ENCODE results near the gene SCAMP3. TPM values are rescaled to one million over a fixed set of nuclear protein-coding genes. Genes with fewer than 3 reads are reported as not detected.

Gene SCAMP3
- total RNA-seq, 3 donors from 2014 or later = 64.9 to 72.0 (median 68.3) TPM

DNA sequence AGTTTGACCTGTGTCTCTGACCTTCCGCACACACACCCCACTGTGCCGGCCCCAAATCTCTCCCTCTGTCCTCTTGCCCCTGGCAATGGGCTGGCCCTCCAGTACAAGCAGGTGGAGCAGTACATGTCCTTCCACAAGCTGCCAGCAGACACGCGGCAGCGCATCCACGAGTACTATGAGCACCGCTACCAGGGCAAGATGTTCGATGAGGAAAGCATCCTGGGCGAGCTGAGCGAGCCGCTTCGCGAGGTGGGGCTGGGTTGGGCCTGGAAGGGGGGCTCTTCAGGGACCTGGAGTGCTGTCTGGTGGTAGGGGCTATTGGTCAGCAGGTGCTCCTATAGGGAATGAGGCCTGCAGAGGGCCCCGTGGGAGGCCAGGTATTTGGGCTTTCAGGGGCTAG is 22.9 kb upstream of the SCAMP3 start:
- no peaks in the 10 kb centered on the region for H3K4me1 ChIP-seq
- intact Hi-C loops (cut with DNase I; ENCODE audit: low total_unique reads) = no loop called here
- H3K9me3 ChIP-seq = no peaks in the 10 kb centered on the region
- H3K27me3 ChIP-seq = no peaks in the 10 kb centered on the region
- H3K4me3 ChIP-seq = no peak overlapping the region
- DNase-seq (ENCODE audit: low spot score in 2 of 2) = no peak
- TF ChIP-seq POLR2AphosphoS5 (IDR thresholded peaks at IDR 0.05) (no peak), POLR2A (IDR thresholded peaks at IDR 0.05) (no peak)
- TF ChIP-seq, protein P1, sequence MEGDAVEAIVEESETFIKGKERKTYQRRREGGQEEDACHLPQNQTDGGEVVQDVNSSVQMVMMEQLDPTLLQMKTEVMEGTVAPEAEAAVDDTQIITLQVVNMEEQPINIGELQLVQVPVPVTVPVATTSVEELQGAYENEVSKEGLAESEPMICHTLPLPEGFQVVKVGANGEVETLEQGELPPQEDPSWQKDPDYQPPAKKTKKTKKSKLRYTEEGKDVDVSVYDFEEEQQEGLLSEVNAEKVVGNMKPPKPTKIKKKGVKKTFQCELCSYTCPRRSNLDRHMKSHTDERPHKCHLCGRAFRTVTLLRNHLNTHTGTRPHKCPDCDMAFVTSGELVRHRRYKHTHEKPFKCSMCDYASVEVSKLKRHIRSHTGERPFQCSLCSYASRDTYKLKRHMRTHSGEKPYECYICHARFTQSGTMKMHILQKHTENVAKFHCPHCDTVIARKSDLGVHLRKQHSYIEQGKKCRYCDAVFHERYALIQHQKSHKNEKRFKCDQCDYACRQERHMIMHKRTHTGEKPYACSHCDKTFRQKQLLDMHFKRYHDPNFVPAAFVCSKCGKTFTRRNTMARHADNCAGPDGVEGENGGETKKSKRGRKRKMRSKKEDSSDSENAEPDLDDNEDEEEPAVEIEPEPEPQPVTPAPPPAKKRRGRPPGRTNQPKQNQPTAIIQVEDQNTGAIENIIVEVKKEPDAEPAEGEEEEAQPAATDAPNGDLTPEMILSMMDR (IDR thresholded peaks at IDR 0.05) = no peak
- H3K27ac ChIP-seq = no peak overlapping the region
- no peaks in the 10 kb centered on the region for H3K36me3 ChIP-seq

DNA sequence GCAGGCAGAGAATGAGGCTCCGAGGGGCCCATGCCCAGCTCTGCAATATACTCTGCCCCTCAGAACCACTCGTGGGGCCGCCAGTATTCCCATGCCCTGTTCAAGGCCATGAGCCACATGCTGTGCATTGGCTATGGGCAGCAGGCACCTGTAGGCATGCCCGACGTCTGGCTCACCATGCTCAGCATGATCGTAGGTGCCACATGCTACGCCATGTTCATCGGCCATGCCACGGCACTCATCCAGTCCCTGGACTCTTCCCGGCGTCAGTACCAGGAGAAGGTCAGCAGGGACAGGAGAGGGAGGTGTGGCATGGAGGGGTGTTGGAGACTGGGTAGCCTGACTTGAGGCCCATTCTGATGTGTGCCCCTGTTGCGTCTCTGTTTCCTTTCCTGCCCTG is 22.3 kb upstream of the SCAMP3 start:
- H3K4me3 ChIP-seq = no peak overlapping the region
- H3K36me3 ChIP-seq = no peaks in the 10 kb centered on the region
- H3K9me3 ChIP-seq = no peaks in the 10 kb centered on the region
- no peaks in the 10 kb centered on the region for H3K27me3 ChIP-seq
- intact Hi-C loops (cut with DNase I; ENCODE audit: low total_unique reads) = no loop called here
- H3K4me1 ChIP-seq = no peaks in the 10 kb centered on the region
- no peak overlapping the region for H3K27ac ChIP-seq
- TF ChIP-seq POLR2A (IDR thresholded peaks at IDR 0.05) = no peak
- TF ChIP-seq, protein P1 (IDR thresholded peaks at IDR 0.05) = no peak
- TF ChIP-seq POLR2AphosphoS5 (IDR thresholded peaks at IDR 0.05) = no peak
- no peak for DNase-seq (ENCODE audit: low spot score in 2 of 2)

DNA sequence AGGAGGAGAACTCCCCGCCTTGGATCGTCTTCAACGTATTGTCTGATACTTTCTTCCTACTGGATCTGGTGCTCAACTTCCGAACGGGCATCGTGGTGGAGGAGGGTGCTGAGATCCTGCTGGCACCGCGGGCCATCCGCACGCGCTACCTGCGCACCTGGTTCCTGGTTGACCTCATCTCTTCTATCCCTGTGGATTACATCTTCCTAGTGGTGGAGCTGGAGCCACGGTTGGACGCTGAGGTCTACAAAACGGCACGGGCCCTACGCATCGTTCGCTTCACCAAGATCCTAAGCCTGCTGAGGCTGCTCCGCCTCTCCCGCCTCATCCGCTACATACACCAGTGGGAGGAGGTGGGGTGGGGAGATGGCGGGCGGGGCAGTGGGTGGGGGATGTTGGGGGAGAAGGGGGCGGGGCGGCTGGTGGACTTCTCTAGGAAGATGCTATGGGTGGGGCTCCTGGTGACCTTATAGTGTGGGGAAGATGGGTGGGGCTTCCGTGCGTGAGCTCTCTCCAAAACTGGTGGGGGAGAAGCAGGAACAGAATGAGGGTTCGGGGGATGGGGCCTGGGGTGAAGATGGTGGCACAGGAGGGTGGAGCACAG is 20.4 kb upstream of the SCAMP3 start:
- H3K27me3 ChIP-seq = no peaks in the 10 kb centered on the region
- H3K4me3 ChIP-seq = no peak overlapping the region
- H3K9me3 ChIP-seq = no peaks in the 10 kb centered on the region
- DNase-seq (ENCODE audit: low spot score in 2 of 2) = no peak
- H3K4me1 ChIP-seq = peaks cover 0 to 3% of the 10 kb centered on the region in 2 donors
- intact Hi-C loops (cut with DNase I; ENCODE audit: low total_unique reads) = no loop called here
- no peak for TF ChIP-seq POLR2A (IDR thresholded peaks at IDR 0.05)
- TF ChIP-seq, protein P1 (IDR thresholded peaks at IDR 0.05) = no peak
- no peaks in the 10 kb centered on the region for H3K36me3 ChIP-seq
- no peak overlapping the region for H3K27ac ChIP-seq

DNA sequence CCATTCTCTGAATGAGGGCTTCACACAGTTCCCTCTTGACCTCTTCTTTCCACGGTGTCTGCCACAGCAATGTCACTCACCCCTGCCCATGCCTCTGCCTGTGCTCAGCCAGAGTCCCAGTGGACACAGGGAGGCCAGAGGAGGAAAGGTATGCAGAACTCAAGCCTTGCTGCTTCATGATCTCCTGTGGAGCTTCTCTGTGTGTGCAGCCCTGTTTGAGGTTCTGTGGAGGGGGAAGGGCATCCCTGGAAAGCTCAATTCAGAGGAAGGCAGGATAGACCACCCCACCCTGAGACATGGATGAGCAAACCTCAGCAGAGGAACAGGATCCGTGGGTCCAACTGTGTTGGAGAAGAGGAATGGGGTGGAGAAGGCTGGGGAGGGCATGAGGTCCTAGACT is 17.1 kb upstream of the SCAMP3 start:
- Histone ChIP-seq H3K36me3 (no peaks in the 10 kb centered on the region), H3K9me3 (no peaks in the 10 kb centered on the region), H3K4me3 (no peak overlapping the region), H3K27ac (no peak overlapping the region), H3K27me3 (no peaks in the 10 kb centered on the region), H3K4me1 (peaks cover 0 to 3% of the 10 kb centered on the region in 2 donors)
- no peak for DNase-seq (ENCODE audit: low spot score in 2 of 2)
- intact Hi-C loops (cut with DNase I; ENCODE audit: low total_unique reads) = no loop called here
- TF ChIP-seq, protein P1 (IDR thresholded peaks at IDR 0.05) = no peak
- TF ChIP-seq POLR2AphosphoS5 (IDR thresholded peaks at IDR 0.05) (no peak), POLR2A (IDR thresholded peaks at IDR 0.05) (no peak)

DNA sequence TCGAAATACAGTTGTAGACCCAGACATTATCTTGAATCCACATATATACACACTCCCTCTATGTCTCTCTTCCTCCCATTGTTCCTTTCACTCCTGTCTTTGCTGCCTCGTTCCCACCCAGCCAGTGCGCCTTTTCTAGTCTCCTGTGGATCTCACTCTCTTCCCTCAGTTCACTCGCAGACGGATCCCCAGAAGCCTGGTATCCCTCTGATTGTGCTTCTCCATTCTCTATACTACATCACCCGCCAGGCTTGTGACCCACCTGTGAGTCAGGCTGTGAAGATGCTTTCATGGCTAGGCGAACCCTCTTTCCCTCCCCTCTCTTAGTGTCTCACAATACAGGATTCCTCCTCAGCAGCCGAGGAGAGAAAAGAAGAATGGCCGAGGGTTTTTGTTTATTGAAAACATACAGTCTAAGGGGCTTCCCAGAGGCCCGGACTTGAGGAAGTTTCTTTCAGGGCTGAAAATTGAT is 16.6 kb upstream of the SCAMP3 start:
- Histone ChIP-seq H3K4me1 (peaks cover 0 to 3% of the 10 kb centered on the region in 2 donors), H3K27me3 (no peaks in the 10 kb centered on the region), H3K9me3 (no peaks in the 10 kb centered on the region), H3K36me3 (no peaks in the 10 kb centered on the region), H3K27ac (no peak overlapping the region), H3K4me3 (peak overlapping the region in 1 of 3 donors; percentile 94)
- no peak for DNase-seq (ENCODE audit: low spot score in 2 of 2)
- TF ChIP-seq POLR2AphosphoS5 (IDR thresholded peaks at IDR 0.05) = no peak
- TF ChIP-seq, protein P1 (IDR thresholded peaks at IDR 0.05) = no peak
- TF ChIP-seq POLR2A (IDR thresholded peaks at IDR 0.05) = no peak
- intact Hi-C loops (cut with DNase I; ENCODE audit: low total_unique reads) = no loop called here
